Measurements from ENCODE around the gene ADCY10.

Gene ADCY10

DNA sequence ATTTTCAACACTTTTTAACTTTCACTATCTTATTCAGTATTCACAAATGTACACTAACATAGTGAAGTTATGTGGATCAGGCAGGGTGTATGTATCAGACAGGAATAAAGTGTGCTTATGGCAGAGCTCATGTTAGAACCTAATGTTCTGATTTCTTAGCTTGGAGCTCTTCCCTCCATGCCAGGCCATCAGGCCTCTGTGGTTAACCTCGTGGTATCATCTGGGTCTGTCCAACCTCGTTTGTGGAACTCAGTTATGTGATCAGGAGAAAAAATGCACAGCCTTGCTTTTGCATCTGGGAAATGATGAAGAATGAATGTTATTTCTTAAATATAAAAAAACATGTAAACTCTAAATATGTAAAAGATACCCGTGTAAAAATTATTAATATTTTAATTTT is 105.2 kb downstream of the ADCY10 start:
- TF ChIP-seq POLR2AphosphoS5 (IDR thresholded peaks at IDR 0.05; ENCODE audit: low read depth, low read length), result no peak
- no peak for TF ChIP-seq FOXP2 (optimal IDR thresholded peaks at IDR 0.05; ENCODE audit: borderline replicate concordance, extremely low read depth, extremely low read length, insufficient read depth)
- TF ChIP-seq, protein P1, sequence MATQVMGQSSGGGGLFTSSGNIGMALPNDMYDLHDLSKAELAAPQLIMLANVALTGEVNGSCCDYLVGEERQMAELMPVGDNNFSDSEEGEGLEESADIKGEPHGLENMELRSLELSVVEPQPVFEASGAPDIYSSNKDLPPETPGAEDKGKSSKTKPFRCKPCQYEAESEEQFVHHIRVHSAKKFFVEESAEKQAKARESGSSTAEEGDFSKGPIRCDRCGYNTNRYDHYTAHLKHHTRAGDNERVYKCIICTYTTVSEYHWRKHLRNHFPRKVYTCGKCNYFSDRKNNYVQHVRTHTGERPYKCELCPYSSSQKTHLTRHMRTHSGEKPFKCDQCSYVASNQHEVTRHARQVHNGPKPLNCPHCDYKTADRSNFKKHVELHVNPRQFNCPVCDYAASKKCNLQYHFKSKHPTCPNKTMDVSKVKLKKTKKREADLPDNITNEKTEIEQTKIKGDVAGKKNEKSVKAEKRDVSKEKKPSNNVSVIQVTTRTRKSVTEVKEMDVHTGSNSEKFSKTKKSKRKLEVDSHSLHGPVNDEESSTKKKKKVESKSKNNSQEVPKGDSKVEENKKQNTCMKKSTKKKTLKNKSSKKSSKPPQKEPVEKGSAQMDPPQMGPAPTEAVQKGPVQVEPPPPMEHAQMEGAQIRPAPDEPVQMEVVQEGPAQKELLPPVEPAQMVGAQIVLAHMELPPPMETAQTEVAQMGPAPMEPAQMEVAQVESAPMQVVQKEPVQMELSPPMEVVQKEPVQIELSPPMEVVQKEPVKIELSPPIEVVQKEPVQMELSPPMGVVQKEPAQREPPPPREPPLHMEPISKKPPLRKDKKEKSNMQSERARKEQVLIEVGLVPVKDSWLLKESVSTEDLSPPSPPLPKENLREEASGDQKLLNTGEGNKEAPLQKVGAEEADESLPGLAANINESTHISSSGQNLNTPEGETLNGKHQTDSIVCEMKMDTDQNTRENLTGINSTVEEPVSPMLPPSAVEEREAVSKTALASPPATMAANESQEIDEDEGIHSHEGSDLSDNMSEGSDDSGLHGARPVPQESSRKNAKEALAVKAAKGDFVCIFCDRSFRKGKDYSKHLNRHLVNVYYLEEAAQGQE (IDR thresholded peaks at IDR 0.05; ENCODE audit: insufficient read depth in 1 of 2, low read depth in 2 of 2, low read length in 2 of 2), result no peak
- TF ChIP-seq TAF1 (IDR thresholded peaks at IDR 0.05; ENCODE audit: borderline replicate concordance, insufficient read depth, low read length), result no peak
- no peak for TF ChIP-seq SIN3A (IDR thresholded peaks at IDR 0.05; ENCODE audit: borderline replicate concordance, insufficient read depth, low read length)

DNA sequence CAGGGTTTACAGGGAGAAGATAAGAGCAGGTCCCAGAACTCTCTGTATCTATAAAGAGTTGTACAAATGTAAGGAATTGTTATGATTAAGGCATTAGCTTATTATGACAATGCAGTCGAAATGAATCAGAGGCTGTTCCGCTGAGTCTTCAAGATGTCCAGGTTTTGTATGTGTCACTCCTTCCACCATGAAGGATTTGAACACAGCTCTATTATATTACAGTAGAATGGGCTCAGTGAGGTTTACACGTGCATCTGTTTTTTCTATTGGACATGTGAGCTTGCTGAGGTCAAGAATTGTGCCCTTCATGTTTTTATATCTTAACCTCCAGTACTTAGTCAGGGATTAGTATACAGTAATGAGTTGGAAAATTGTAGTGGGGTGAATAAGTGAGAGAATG is 105.8 kb downstream of the ADCY10 start:
- no peak for TF ChIP-seq FOXP2 (optimal IDR thresholded peaks at IDR 0.05; ENCODE audit: borderline replicate concordance, extremely low read depth, extremely low read length, insufficient read depth)
- no peak for TF ChIP-seq TAF1 (IDR thresholded peaks at IDR 0.05; ENCODE audit: borderline replicate concordance, insufficient read depth, low read length)
- TF ChIP-seq SIN3A (IDR thresholded peaks at IDR 0.05; ENCODE audit: borderline replicate concordance, insufficient read depth, low read length), result no peak
- TF ChIP-seq, protein P1 (IDR thresholded peaks at IDR 0.05; ENCODE audit: insufficient read depth in 1 of 2, low read depth in 2 of 2, low read length in 2 of 2), result no peak
- TF ChIP-seq POLR2AphosphoS5 (IDR thresholded peaks at IDR 0.05; ENCODE audit: low read depth, low read length), result no peak

DNA sequence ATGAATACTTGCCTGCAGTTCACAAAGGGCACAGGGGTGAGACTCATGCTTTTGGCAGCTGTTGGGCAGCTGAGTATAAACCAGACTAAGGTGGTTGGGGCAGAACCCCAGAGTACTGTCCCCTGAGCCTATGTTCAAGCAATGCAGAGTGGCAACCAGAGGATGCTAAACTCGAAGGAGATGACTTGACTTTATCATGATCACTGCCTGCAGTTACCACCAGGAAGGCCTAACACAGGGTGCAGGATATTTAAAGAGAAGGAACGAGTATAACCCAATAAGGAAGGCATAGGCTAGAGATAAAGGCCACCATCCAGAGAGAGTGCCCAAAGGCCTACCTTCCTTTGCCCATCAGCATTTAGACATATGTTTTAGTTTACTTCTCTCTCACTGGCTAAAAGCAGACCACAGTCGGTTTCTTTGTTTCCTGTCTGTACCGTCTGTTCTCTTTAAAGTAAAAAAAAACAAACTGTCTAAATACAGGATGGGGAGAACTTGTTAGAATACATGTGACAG is 108.8 kb downstream of the ADCY10 start:
- no peak for TF ChIP-seq SIN3A (IDR thresholded peaks at IDR 0.05; ENCODE audit: borderline replicate concordance, insufficient read depth, low read length)
- TF ChIP-seq, protein P1 (IDR thresholded peaks at IDR 0.05; ENCODE audit: insufficient read depth in 1 of 2, low read depth in 2 of 2, low read length in 2 of 2), result no peak
- no peak for TF ChIP-seq TAF1 (IDR thresholded peaks at IDR 0.05; ENCODE audit: borderline replicate concordance, insufficient read depth, low read length)

DNA sequence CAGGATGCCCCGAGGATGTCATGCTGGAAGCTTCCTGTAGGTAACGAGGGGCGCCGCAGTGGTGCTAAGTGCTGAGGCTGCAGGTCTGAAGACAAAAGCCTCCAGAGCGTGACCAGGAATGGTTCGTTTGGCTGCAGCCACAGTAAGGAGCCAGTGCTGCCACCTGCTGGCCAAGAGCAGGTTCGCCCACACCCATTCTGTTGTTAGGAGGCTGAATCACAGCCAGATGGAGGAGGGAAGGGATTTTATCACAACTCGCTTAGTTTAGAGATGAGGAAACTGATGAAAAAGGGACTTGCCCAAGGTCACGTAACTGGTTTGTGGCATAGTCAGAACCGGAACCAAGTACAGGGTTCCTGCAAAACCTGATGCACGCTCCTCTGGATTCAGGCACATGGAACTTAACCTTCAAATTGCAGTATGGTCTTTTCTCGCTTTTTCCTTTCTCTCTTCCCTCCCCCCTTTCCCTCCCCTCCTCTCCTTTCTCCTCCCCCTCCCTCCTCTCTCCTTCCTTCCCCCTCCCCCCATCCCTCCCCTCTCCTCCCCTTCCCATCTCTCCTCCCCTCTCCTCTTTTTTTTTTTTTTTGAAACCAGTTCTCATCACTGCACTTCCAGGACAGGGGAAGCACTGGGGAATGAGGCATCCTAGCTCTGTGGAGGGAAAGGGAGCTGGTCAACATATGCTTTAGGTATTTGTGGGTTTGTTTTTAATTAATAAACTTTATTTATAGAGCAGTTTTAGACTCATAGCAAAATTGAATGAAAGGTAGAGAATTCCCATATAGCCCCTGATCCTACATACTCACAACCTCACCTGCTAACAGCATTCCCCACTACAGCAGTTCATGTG is 110.4 kb downstream of the ADCY10 start:
- TF ChIP-seq FOXP2 (optimal IDR thresholded peaks at IDR 0.05; ENCODE audit: borderline replicate concordance, extremely low read depth, extremely low read length, insufficient read depth) (peak; percentile 80), TAF1 (IDR thresholded peaks at IDR 0.05; ENCODE audit: borderline replicate concordance, insufficient read depth, low read length) (no peak)
- TF ChIP-seq, protein P1 (IDR thresholded peaks at IDR 0.05; ENCODE audit: insufficient read depth in 1 of 2, low read depth in 2 of 2, low read length in 2 of 2), result 0 out of 4 replicates have a peak, but pooled peaks of 1 of the 2 experiments have one; percentile 26
